Erythroblast (primary cell): Measurements from ENCODE around the gene DERL3.

Experiments
- GATA1 ChIP-seq: IDR thresholded peaks from 2 replicates; pipeline ENCODE4 v1.6.1; 2011; ENCODE audit warnings: low read depth, mild to moderate bottlenecking, control low read depth, low read length, moderate library complexity
- POLR2A ChIP-seq: IDR thresholded peaks from 2 replicates; pipeline ENCODE4 v1.6.1; 2011; ENCODE audit warnings: mild to moderate bottlenecking, low read length

GRCh38 chr22:23838681-23839468 is at the start of gene DERL3:
- no peak for TF ChIP-seq POLR2A
- TF ChIP-seq GATA1, result no peak
